Skin of body (tissue), 2 donors: Measurements from ENCODE around the gene TFPT. TPM values are rescaled to one million over a fixed set of nuclear protein-coding genes. Genes with fewer than 3 reads are reported as not detected.

Experiments used
- DNase-seq: peaks from one replicate; lab custom pipeline; 2025; lab: John Stamatoyannopoulos, UW
- total RNA-seq: library from RNA; depleted of rRNA; stranded (reverse); fragments of >200 nt; gene quantifications from one replicate; pipeline ENCODE4 v1.2.3, GENCODE V29; 2014

The TFPT gene
- total RNA-seq, 1 donor from 2014 or later, result 5.4 TPM

DNA sequence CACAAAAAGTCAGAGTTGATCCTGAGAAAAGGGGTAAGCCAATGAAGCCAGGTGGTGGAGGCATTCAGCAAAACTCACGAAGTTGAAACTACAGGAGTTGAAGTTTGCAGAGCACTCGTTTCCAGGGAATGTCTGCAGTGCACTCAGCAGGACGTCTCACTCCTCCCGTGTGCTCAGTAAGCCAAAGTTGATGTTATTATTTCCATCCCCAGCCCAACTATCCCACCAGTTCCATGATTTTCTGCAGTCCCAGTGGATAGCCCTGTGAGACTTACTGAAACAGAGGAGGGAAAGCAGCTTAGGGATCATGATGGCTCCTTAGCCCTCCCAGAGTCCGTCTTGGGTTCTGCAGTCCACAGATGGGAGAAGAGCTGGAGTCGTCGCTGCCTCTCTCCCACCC, 34.4 kb downstream of the TFPT start, which contains the start of gene TARM1:
TARM1 (minus strand) TSS at position 334 of the 400 bp plus-strand sequence; CDS start at position 309, 25 bp downstream.
- DNase-seq, result no peak

DNA sequence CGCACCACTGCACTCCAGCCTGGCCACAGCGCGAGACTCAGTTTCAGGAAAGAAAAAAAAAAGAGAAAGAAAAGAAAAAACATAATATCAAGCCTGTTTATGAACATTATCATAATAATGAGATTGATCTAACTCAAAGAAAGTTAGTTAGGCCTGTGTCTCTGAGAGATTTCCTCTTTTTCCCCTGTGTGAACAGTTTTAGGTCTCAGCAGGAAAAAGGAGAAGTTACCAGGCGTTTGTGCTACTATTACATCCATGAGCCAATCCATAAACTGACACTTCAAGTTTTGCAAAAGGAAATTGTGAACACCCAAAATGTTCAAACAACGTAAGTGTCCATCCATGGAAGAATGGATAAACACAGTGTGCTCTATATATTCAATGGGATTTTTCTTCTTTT, 38.1 kb downstream of the TFPT start:
- DNase-seq, result no peak

DNA sequence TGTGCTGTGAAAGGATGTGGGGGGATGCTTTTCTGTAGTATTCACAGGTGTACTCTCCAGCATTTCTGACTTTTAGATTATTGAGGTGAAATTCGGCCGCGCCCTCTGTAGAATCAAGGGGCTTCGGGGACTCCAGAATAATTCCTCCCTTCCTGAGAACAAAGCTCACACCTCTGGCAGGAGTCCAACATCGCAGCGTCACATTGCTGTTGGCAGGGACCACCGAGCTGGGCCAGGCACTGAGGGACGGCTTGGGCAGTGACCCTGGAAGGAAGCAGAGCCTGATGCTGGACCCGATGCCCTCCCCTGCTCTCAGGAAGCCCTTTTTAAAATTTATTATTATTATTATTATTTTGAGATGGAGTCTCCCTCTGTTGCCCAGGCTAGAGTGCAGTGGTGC, 40.6 kb downstream of the TFPT start:
- DNase-seq, result no peak

DNA sequence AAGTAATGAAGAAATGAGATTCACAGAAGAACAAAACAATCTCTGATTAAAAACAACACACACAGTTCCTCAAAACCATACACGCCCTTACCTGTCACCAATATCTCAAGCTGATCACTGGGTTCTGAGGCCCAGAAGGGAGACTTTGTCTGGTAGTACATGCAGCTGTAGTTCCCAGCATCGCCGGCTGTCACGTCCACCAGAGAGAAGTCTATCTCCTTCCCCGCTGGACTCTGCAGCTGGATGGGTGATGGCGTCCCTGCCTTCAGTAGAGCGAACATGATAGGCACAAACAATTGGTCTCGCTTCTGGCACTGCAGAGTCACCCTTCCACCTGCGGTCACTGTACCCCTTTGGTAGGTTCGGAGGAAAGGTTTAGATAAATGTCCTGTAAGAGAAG, 41.6 kb downstream of the TFPT start:
- DNase-seq, result no peak

DNA sequence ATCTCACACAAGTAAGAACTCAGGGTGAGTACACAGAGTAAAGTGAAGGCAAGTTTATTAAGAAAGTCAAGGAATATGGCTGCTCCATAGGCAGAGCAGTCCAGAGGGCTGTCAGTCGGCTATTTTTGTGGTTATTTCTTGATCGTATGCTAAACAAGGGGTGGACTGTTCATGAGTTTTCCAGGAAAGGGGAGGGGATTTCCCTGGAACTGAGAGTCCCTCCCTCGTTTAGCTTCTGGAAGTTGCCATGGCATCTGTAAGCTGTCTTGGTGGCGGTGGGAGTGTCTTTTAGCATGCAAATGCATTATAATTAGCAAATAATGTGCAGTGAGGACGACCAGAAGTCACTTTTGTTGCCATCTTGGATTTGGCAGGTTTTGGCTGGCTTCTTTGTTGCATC, 46.0 kb downstream of the TFPT start:
- no peak for DNase-seq

DNA sequence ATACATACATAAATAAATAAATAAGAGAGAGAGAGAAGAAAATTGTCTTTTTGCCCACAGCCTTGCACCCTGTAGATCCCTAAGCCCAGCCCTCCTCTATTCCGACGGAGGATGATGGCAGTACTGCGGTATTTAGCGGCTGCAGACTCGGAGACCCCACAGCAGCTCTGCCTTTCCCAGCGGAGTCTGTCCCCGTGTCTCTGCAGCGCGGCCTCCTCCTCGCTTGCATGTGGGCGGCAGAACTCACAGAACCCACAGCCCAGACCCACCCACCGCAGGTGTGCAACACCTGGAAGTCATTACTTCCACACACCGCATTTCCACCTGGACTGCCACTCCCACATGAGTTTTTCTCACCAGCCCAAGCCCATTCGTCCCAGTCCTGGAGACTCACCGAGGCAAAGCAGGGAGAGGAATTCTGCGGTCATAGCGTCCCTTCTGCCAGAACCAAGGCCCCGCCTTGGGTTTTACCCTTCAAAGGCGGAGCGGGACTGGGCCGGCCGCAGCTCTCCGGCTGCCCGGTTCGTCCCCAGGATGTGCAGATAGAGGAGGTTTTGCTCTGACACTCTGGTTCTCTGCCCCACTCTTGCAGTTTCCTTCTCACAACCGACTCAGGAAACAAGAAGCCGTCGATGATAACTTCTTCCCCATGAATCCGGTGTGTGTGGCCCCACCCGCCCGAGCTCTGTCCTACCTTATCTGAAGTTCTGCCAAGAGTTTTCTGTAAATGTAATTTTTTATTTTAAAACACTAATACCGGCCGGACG, 51.9 kb downstream of the TFPT start, which contains the start of gene VSTM1:
VSTM1 (minus strand) TSS at position 548 of the 767 bp plus-strand sequence; CDS start at position 428, 120 bp downstream.
- DNase-seq, result no peak

DNA sequence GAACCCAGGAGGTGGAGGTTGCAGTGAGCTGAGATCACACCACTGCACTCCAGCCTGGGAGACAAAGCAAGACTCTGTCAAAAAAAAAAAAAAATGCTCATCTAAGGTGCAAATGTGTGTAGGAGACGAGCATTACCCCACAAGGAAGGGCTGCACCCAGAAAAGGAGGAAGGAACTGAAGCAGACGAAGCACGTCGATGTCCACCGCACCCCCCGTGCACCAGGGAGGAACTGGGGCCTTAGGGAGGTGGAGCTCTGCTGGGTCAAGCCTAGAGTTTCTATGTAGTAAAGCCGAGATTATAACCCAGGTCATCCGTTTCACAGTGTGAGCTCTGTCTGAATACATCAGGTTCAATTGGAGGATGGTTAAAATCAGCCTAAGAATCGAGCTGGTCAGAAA, 52.8 kb downstream of the TFPT start:
- DNase-seq, result no peak

Other genes with a start within 250 kb of the TFPT start
- 16.1 TPM for gene MYADM, start 247.8 kb downstream of the TFPT start, total RNA-seq
- 0.20 TPM for gene PRKCG, start 233.5 kb downstream of the TFPT start, total RNA-seq
- gene CACNG7, start 206.4 kb downstream of the TFPT start, total RNA-seq, result not detected
- gene CACNG8, start 152.7 kb downstream of the TFPT start, total RNA-seq, result under 0.01 TPM
- 0.79 TPM for gene CACNG6, start 124.0 kb downstream of the TFPT start, total RNA-seq
- gene VSTM1, start 51.8 kb downstream of the TFPT start, total RNA-seq, result 1.7 TPM
- gene TARM1, start 34.3 kb downstream of the TFPT start, total RNA-seq, result 0.20 TPM
- gene OSCAR, start 14.9 kb downstream of the TFPT start, total RNA-seq, result 1.4 TPM
- gene NDUFA3, start 12.8 kb downstream of the TFPT start, total RNA-seq, result 6.8 TPM
- gene PRPF31, start 97 bp upstream of the TFPT start, total RNA-seq, result 27.2 TPM
- 11.5 TPM for gene CNOT3, start 22.1 kb upstream of the TFPT start, total RNA-seq
- 3.6 TPM for gene LENG1, start 44.1 kb upstream of the TFPT start, total RNA-seq
- 1.8 TPM for gene TMC4, start 57.5 kb upstream of the TFPT start, total RNA-seq
- gene MBOAT7, start 73.9 kb upstream of the TFPT start, total RNA-seq, result 18.8 TPM
- gene TSEN34, start 75.7 kb upstream of the TFPT start, total RNA-seq, result 24.4 TPM
- gene RPS9, start 85.2 kb upstream of the TFPT start, total RNA-seq, result 3,109 TPM
- 4.2 TPM for gene LILRB3, start 107.3 kb upstream of the TFPT start, total RNA-seq
- gene LILRA6, start 127.1 kb upstream of the TFPT start, total RNA-seq, result 1.4 TPM
- 4.1 TPM for gene LILRB5, start 141.6 kb upstream of the TFPT start, total RNA-seq
- 1.5 TPM for gene LILRB2, start 165.5 kb upstream of the TFPT start, total RNA-seq
- gene LILRA5, start 197.5 kb upstream of the TFPT start, total RNA-seq, result 3.9 TPM
- not detected for gene LILRA4, start 223.5 kb upstream of the TFPT start, total RNA-seq
- 11.5 TPM for gene LAIR1, start 249.3 kb upstream of the TFPT start, total RNA-seq